ENCODE measurements around the gene HAGH.

HAGH gene

GRCh38 chr16:1786242-1787055 lies 40.2 kb downstream of the HAGH start:
- DNase-seq: no peak

GRCh38 chr16:1785846-1786170 lies 40.8 kb downstream of the HAGH start:
- DNase-seq: no peak

- DNase-seq: no peak
Observed at GRCh38 chr16:1784977-1785845, 41.4 kb downstream of the HAGH start.

GRCh38 chr16:1782408-1783264 lies 44.0 kb downstream of the HAGH start, which contains the start of the genes NUBP2 and SPSB3:
NUBP2 (plus strand) TSS chr16:1782960; CDS start chr16:1783021, 61 bp downstream.
SPSB3 (minus strand) TSS chr16:1782571; CDS start chr16:1781483, 1,088 bp downstream.
- DNase-seq: peak; percentile 99

- DNase-seq: no peak
Observed at GRCh38 chr16:1781758-1782407, 44.7 kb downstream of the HAGH start.

- DNase-seq: no peak
Observed at GRCh38 chr16:1781254-1781653, 45.4 kb downstream of the HAGH start.

- no peak for DNase-seq
Observed at GRCh38 chr16:1780677-1781072, 46.0 kb downstream of the HAGH start.

- DNase-seq: no peak
Observed at GRCh38 chr16:1779741-1780676, 46.6 kb downstream of the HAGH start.

- DNase-seq: no peak
Observed at GRCh38 chr16:1779234-1779701, 47.4 kb downstream of the HAGH start.

GRCh38 chr16:1778200-1779179 lies 48.1 kb downstream of the HAGH start:
- DNase-seq: no peak

GRCh38 chr16:1777375-1778199 lies 49.0 kb downstream of the HAGH start:
- no peak for DNase-seq

- no peak for DNase-seq
Observed at GRCh38 chr16:1776991-1777374, 49.6 kb downstream of the HAGH start.

- DNase-seq: no peak
Observed at GRCh38 chr16:1776672-1776955, 50.0 kb downstream of the HAGH start.

GRCh38 chr16:1775846-1776671 lies 50.6 kb downstream of the HAGH start:
- no peak for DNase-seq

GRCh38 chr16:1775006-1775845 lies 51.4 kb downstream of the HAGH start:
- no peak for DNase-seq

GRCh38 chr16:1774448-1774780 lies 52.2 kb downstream of the HAGH start:
- no peak for DNase-seq

GRCh38 chr16:1773703-1774447 lies 52.8 kb downstream of the HAGH start:
- DNase-seq: no peak
